Activated CD4-positive, alpha-beta T cell treated with anti-CD3 and anti-CD28 coated beads, Interleukin-2, amount 50 U/mL, for 48 hours (primary cell): ENCODE measurements around the gene BOD1L2.

Experiments used
- DNase-seq, 2 experiments: peaks; one replicate each; pipeline ENCODE4 v3.0.0-alpha.2; 2020

Gene BOD1L2

DNA sequence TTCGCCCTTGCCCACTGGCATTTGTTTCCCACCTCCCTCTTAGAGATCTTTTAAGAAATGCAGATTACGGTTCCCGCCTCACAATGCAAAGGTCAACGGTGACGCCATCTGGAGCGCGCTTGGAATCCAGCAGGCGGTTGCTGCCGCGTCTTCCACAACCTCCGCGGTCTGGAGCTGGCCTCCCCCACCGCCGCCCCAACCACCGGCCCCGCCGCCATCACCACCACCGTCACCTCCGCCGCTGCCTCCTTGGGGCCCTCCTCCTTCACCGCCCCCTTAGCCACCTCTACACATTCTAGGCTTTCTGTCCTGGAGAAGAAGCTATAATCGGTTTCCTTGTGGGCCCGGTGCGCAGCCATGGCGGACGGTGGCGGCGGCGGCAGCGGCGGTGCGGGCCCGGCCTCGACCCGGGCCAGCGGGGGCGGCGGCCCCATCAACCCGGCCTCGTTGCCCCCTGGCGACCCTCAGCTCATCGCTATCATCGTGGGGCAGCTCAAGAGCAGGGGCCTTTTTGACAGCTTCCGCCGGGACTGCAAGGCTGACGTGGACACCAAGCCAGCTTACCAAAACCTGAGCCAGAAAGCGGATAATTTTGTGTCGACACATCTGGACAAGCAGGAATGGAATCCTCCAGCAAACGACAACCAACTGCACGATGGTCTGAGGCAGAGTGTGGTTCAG, at the start of gene BOD1L2:
TSS of gene BOD1L2 (plus strand) at position 132 of the 681 bp plus-strand sequence. CDS start at position 358, 226 bp downstream.
- DNase-seq = no peak

DNA sequence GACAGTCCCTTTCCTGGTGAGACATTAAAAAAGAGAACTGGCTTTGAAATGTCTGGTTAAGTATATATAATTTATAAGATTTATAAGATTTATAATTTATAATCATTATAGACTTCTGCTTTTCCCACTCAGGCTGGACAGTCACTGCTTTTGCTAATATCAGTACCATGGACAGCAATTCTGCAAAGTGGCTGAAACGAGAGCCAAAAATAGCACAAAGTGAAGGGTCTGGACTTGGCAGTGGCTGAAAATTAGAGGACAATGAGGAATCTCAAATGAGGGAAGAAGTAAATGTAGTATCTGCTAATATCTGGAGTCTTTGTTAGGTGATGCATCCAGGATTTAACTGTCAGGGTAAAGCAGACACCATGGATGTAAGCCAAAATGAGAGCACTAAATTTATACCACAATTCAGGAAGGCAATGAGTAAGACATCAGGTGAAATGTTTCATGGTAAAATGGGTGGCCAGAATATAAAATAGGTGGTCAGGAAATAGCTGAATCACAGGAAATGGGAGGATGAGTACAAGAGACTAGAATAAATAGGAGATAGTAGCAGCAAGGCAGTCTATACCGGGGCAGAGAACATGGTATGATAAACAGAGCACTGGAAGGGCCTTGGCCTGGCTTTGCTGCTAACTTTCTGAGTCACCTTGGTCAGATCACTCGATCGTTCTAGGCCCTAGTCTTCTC, 39.6 kb upstream of the BOD1L2 start:
- no peak for DNase-seq

GRCh38 chr18:57110290-57110689, 36.6 kb upstream of the BOD1L2 start:
- no peak for DNase-seq

- DNase-seq = no peak
These were observed 33.0 kb upstream of the BOD1L2 start for GRCh38 chr18:57113799-57114420.

DNA sequence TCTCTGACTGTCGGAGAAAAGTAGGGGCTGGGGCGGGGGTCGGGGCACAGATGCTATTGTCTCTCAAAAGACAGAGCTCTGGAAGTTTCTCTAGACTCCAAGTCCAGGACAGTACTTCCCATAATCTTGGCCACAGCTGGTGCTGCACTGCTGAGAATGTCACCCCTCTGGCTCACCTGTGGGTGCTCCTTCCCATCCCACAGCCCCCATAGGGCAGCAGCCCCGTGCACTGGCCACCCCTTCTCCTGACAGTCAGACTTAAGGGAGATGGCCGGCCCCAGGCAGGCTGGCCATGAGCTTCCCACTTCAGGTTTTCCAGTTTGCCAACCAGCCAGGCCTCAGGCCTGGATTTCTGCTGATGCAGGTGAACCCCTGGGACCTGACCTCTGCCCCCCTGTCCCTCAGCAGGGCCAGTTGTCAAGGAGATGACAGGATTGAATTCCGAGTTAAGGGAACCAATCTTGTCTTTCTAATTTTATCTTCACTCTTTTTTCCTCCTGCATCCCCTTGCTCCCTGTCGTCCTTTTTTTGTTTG, 30.2 kb upstream of the BOD1L2 start:
- DNase-seq = no peak

- DNase-seq = no peak
These were observed 25.3 kb upstream of the BOD1L2 start for GRCh38 chr18:57121542-57122112.

GRCh38 chr18:57122936-57123510, 23.9 kb upstream of the BOD1L2 start:
- DNase-seq = no peak

DNA sequence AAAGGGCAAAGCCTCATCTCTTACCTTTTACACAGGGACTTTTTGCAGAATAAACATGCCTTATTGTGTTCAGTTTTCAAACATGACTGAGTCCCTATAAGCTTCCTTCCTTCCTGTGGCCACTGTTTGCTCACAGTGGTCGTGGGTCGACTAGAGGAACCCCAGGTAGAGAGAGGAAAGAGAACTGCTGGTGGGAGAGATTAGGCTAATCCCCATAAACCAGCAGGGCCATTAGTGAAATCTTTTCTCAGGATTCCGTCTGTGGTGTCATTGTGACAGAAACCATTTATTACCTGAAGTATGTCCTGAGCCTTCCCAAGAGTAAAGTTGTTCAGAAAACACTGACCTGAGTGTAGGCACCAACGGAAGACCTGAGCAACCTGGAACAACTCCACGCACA, 21.3 kb upstream of the BOD1L2 start:
- DNase-seq = no peak

GRCh38 chr18:57128220-57128932, 18.5 kb upstream of the BOD1L2 start:
- no peak for DNase-seq

- DNase-seq = no peak
These were observed 15.8 kb upstream of the BOD1L2 start for GRCh38 chr18:57131101-57131500.

GRCh38 chr18:57131782-57132181, 15.1 kb upstream of the BOD1L2 start:
- DNase-seq = no peak

DNA sequence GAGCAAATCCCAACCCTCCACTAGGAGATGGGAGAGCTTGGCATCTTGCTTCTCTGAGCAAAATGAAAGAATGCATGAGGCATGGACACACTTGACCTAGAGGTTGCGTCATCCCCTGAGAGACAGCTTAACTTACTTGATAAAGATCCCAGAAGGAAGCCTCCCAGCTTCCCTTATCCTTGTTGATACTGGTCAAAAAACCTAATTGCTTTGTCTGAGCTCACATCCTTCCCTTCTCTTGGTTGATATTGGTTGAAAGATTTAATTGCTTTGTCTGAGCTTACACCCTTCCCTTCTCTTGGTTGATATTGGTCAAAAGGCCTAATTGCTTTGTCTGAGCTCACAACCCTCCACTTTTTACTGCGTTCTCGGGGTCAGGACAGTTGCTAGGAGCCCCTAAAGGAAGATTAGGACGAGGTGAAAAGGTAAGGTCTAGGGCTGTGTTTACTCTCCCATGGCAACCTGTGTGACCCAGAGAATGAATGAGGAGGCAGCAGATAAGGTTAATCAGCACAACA, 12.2 kb upstream of the BOD1L2 start:
- no peak for DNase-seq

- DNase-seq = no peak
These were observed 11.2 kb upstream of the BOD1L2 start for GRCh38 chr18:57135699-57136098.

DNA sequence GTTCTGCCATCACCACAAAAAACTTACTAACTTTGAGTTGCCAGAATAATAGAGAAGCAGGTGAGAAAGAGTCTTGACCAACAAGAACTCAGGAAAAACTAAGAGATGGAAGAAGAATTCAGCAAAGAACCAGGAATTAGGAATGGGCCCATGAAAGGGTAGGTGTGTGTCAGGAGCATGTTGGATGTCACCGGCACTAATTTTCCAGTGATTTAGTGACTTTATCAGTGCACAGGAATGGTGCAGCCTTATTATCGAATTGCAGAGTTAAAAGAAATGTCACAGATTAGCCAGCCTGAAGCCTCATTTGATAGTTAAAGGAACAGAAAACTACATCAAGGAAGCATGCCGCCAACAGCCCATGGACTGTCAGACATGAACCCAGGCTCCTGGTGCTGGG, 9.0 kb upstream of the BOD1L2 start:
- DNase-seq = no peak

DNA sequence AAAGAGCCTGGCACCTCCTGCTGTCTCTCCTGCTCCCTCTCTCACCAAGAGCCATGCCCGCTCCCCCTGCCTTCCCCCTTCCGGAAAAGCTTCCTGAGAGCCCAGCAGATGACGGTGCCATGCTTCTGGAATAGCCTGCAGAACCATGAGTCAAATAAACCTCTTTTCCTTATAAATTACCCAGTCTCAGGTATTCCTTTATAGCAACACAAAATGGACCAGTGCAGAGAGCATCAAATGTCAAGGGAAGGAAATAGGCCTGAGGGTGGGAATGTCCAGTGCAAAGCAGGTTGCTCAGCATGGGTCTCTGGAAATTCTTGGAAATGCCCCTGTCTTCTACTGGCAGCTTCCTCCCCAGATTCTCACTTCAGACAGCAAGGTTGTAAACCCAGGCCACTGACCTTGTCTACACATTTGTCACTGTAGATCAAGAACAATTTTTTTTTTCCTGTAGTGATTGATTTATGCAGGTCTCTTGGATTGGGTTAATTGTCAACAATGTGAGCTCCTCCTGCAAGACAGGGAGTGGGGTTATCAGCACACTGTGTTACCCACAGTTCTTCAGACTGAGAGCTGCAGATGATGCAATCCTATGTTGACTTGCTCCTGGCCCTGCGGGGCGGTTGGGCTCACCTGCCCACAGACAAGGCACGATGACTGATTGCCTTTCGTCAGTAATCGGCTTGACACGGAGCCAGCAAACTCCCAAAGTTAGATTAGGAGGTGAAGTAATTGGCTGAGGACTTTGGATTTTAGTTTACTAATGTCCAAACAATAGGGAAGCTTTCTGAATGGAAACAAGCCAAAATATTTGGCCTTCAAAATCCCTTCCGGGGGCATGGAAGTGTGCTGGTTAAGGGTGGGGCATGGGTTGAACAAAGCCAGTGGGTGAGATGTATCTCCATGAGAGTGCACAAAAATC, 5.4 kb upstream of the BOD1L2 start:
- DNase-seq = no peak

DNA sequence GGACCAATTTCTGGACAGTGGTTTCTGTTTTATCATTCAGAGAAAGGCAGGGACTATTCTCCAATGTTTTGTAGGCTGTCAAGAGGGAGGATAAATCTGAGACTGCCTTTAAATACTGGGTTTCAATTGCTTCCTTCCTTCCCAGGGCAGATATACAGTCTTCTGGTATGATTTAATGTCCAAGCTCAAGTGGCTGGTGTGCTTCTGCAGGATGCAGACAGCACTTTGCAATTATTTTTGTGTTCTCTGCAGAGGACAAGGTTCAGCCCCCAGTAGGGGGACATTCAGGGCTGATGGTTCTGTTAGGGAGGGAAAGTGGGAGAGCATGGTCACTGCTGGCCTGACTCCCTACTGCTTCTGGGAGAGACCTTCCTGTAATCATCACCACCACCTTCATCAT, 4.6 kb upstream of the BOD1L2 start:
- DNase-seq = no peak

- DNase-seq = no peak
These were observed 3.6 kb upstream of the BOD1L2 start for GRCh38 chr18:57143265-57143664.

DNA sequence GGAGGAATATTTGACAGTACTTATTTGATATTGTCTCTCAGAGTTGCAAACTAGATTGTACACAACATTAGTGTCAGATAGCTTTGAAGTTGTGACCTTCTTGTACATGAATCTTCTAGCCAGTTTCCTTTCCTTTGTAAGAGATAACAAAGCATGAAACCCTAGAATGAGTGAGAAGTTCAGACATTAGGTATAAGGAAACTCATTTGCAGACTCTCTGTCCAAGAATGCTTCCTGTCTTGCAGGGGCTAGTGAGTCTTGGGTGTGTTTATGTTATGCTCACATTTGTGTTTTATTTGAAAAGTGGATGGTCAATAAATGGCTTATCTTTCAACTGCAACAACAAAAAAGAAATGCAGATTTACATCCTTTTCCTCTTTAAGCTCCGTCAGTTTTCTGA, 1.4 kb downstream of the BOD1L2 start:
- DNase-seq = no peak

DNA sequence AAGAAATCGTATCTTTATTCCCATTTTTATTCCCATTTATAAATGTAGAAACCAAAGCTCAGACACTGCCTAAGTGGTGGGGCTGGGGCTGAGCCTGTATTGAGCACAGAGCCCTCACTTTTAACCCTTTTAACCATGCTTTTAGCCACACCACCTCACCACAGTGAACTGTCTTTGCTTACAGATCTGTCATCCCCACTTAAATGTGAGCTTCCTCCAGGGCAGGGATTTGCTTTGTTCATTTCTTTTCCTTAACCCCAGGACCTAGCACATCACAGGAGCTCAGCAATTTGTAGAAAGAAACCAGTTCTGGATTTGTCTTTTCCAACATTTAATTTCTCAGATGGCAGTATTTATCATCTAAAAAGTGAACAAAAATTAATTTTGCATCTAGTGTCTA, 2.2 kb downstream of the BOD1L2 start:
- no peak for DNase-seq

DNA sequence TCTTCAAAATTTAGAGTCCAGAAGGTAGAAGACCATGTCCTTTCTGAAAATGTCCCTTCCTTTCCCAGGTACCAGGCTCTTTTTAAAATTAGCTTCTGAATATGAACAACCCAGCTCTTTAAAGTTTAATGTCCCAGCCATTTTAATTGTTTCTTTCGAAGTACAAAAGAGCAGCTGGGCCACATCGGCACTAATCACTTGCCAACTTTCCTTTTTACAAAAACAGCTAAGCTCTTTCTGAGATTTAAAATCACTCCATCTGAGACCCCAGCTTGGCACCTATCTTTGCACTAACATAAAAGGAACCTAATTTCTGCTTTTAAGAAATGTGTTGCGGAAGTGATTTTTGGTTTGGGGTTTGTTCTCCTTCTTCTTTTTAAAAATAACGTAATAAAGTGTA, 2.6 kb downstream of the BOD1L2 start:
- no peak for DNase-seq

DNA sequence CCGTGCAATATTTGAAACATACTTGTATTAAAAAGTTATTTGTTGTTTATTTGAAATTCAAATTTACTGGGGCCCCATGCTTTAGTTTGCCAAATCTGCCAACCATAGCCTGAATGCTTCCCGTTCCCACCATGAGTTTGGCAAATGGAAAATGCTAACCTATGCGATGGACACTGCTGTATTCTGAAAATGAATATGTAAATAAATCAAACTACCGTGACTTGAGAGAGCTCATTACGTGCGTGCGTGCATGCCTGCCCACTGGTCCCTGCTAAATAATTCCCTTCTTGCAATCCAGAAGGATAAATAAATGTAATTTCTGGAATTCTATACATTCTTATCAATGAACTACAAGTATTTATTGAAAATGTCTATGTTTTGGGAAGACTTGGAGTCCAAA, 3.2 kb downstream of the BOD1L2 start:
- no peak for DNase-seq
